GM21528 (cell line): Measurements from ENCODE around the gene MRPS35.

ENCODE experiments used
- ATAC-seq: cut with Tn5 transposase; IDR thresholded peaks from one replicate; pipeline ENCODE4 v1.9.1; 2021; ENCODE audit warnings: mild to moderate bottlenecking, moderate library complexity; ENCODE audit not compliant: unreplicated experiment, low FRiP score

The MRPS35 gene

GRCh38 chr12:27710592-27711316 lies at the start of gene MRPS35:
Gene MRPS35 (plus strand): TSS chr12:27710832. CDS start chr12:27710844, 12 bp downstream.
- peak; percentile 96 for ATAC-seq

GRCh38 chr12:27665704-27666103 lies 44.9 kb upstream of the MRPS35 start:
- ATAC-seq: no peak

GRCh38 chr12:27666510-27666909 lies 44.1 kb upstream of the MRPS35 start:
- ATAC-seq: no peak

- no peak for ATAC-seq
These were observed 43.1 kb upstream of the MRPS35 start for GRCh38 chr12:27667540-27667939.

- no peak for ATAC-seq
These were observed 38.6 kb upstream of the MRPS35 start for GRCh38 chr12:27672051-27672450.

GRCh38 chr12:27672643-27673042 lies 38.0 kb upstream of the MRPS35 start:
- ATAC-seq: no peak

GRCh38 chr12:27673101-27673718 lies 37.4 kb upstream of the MRPS35 start:
- no peak for ATAC-seq

GRCh38 chr12:27674989-27675388 lies 35.6 kb upstream of the MRPS35 start:
- ATAC-seq: no peak

GRCh38 chr12:27680619-27681018 lies 30.0 kb upstream of the MRPS35 start:
- no peak for ATAC-seq

GRCh38 chr12:27682534-27682933 lies 28.1 kb upstream of the MRPS35 start:
- no peak for ATAC-seq

GRCh38 chr12:27685274-27685673 lies 25.4 kb upstream of the MRPS35 start:
- no peak for ATAC-seq

GRCh38 chr12:27686147-27686546 lies 24.5 kb upstream of the MRPS35 start:
- no peak for ATAC-seq

GRCh38 chr12:27688671-27689070 lies 22.0 kb upstream of the MRPS35 start:
- no peak for ATAC-seq

GRCh38 chr12:27689558-27690180 lies 21.0 kb upstream of the MRPS35 start:
- ATAC-seq: no peak

GRCh38 chr12:27693403-27693802 lies 17.2 kb upstream of the MRPS35 start:
- ATAC-seq: no peak

GRCh38 chr12:27695556-27696292 lies 14.9 kb upstream of the MRPS35 start:
- ATAC-seq: no peak

GRCh38 chr12:27696293-27696652 lies 14.4 kb upstream of the MRPS35 start, which contains the start of gene REP15:
Gene REP15 (plus strand): TSS chr12:27696447. CDS start chr12:27696563, 116 bp downstream.
- ATAC-seq: no peak

GRCh38 chr12:27696864-27697564 lies 13.6 kb upstream of the MRPS35 start:
- ATAC-seq: no peak

GRCh38 chr12:27703720-27704452 lies 6.7 kb upstream of the MRPS35 start:
- ATAC-seq: peak; percentile 82

- no peak for ATAC-seq
These were observed 5.4 kb upstream of the MRPS35 start for GRCh38 chr12:27705263-27705662.
